ENCODE results near the gene STX1A.

STX1A gene

GRCh38 chr7:73718905-73719805 is at the start of gene STX1A:
TSS of gene STX1A (minus strand) at chr7:73719669. CDS start at chr7:73719631, 38 bp downstream.
- DNase-seq, result peak; percentile 80

GRCh38 chr7:73768641-73769480 is 49.4 kb upstream of the STX1A start:
- no peak for DNase-seq

- DNase-seq, result no peak
Measured at GRCh38 chr7:73766556-73767229, 47.2 kb upstream of the STX1A start.

GRCh38 chr7:73762659-73762999 is 43.2 kb upstream of the STX1A start:
- DNase-seq, result no peak

- DNase-seq, result no peak
Measured at GRCh38 chr7:73761854-73762658, 42.6 kb upstream of the STX1A start.

GRCh38 chr7:73758581-73759138 is 39.2 kb upstream of the STX1A start:
- DNase-seq, result no peak

GRCh38 chr7:73749931-73750776 is 30.7 kb upstream of the STX1A start:
- no peak for DNase-seq

GRCh38 chr7:73746378-73746777 is 26.9 kb upstream of the STX1A start:
- no peak for DNase-seq

GRCh38 chr7:73742753-73743641 is 23.5 kb upstream of the STX1A start:
- no peak for DNase-seq

- no peak for DNase-seq
Measured at GRCh38 chr7:73742338-73742752, 22.9 kb upstream of the STX1A start.

GRCh38 chr7:73741600-73741999 is 22.1 kb upstream of the STX1A start:
- DNase-seq, result no peak

GRCh38 chr7:73740771-73741170 is 21.3 kb upstream of the STX1A start:
- no peak for DNase-seq

- no peak for DNase-seq
Measured at GRCh38 chr7:73740212-73740611, 20.7 kb upstream of the STX1A start.

- no peak for DNase-seq
Measured at GRCh38 chr7:73739387-73739767, 19.9 kb upstream of the STX1A start.

GRCh38 chr7:73738612-73739386 is 19.3 kb upstream of the STX1A start, which contains the start of gene ABHD11:
TSS of gene ABHD11 (minus strand) at chr7:73738802. CDS start at chr7:73738770, 32 bp downstream.
- peak; percentile 99 for DNase-seq

- peak; percentile 75 for DNase-seq
Measured at GRCh38 chr7:73738220-73738611, 18.7 kb upstream of the STX1A start.

GRCh38 chr7:73737491-73738219 is 18.2 kb upstream of the STX1A start:
- no peak for DNase-seq

- no peak for DNase-seq
Measured at GRCh38 chr7:73736885-73737284, 17.4 kb upstream of the STX1A start.

All from right forelimb (tissue), 1 donor.